Fibroblast of mammary gland (primary cell): ENCODE data around the gene TECPR2.

Experiments
- DNase-seq: peaks from one replicate; pipeline ENCODE4 v3.0.0-alpha.2; 2010; ENCODE audit warnings: low read depth
- H3K4me3 ChIP-seq: 2 replicates; pipeline ENCODE4 v1.5.1; 2011; ENCODE audit warnings: low read depth, mild to moderate bottlenecking, low read length, moderate library complexity; ENCODE audit not compliant: control insufficient read depth
- TF ChIP-seq, protein P1 (sequence below): conservative IDR thresholded peaks from 2 replicates; pipeline ENCODE4 v1.5.1; 2011; ENCODE audit warnings: low read depth, low read length, inconsistent platforms; ENCODE audit not compliant: control insufficient read depth, insufficient read depth

Gene TECPR2

DNA sequence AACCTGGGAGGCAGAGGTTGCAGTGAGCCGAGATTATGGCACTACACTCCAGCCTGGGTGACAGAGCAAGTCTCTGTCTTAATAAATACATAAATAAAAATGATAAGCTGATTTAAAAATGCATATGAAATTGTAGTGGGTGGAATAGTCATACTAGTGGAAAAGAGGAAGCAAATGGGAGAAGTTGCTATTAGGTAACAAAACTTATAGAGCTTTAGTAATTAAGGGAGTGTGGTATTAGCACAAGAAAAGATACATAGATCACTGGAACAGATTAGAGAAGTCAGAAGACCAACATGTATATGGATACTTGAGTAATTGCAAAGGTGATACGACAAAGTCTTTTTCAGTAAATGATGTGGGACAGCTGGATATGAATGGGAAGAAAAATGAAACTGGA lies 26.5 kb downstream of the TECPR2 start:
- no peak overlapping the region for H3K4me3 ChIP-seq
- no peak for DNase-seq
- TF ChIP-seq, protein P1, sequence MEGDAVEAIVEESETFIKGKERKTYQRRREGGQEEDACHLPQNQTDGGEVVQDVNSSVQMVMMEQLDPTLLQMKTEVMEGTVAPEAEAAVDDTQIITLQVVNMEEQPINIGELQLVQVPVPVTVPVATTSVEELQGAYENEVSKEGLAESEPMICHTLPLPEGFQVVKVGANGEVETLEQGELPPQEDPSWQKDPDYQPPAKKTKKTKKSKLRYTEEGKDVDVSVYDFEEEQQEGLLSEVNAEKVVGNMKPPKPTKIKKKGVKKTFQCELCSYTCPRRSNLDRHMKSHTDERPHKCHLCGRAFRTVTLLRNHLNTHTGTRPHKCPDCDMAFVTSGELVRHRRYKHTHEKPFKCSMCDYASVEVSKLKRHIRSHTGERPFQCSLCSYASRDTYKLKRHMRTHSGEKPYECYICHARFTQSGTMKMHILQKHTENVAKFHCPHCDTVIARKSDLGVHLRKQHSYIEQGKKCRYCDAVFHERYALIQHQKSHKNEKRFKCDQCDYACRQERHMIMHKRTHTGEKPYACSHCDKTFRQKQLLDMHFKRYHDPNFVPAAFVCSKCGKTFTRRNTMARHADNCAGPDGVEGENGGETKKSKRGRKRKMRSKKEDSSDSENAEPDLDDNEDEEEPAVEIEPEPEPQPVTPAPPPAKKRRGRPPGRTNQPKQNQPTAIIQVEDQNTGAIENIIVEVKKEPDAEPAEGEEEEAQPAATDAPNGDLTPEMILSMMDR = no peak

DNA sequence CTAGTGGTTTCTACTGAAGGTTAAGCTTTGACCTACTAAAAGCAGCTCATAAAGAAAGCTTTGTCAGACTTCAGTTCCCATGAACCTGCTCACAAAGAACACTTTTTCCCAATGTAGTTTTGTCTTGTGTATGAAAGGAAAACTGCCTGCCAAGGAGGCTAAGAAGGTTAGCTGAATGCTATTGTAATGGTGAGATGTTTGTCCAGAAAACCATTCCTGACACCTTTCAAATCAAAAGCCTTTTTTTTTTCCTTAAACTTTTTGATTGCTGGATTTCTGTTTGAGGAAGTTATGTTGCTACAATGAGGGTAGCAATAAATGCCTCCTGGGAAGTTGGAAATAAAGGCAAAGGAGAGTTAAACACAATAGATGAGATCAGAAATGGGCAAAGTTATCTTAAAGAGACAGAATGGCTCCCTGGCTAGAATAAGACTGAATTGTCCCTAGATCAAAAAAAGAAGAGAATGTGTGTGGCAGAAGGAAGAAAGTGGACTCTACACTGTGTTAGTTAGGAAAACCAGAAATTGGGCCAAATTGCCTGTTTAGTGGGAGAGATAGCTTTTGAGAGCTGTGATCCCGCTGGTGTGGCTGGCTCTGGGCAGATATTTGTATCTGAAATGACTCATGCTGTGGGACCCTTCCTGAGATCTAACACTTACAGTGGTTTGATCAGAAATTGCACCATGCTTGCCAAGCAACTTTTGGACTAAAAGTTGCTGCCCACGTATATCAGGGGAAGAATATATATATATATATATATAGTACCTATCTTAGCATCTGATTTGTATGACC lies 27.5 kb downstream of the TECPR2 start:
- DNase-seq = peak; percentile 33
- H3K4me3 ChIP-seq = no peak overlapping the region
- TF ChIP-seq, protein P1 = no peak

DNA sequence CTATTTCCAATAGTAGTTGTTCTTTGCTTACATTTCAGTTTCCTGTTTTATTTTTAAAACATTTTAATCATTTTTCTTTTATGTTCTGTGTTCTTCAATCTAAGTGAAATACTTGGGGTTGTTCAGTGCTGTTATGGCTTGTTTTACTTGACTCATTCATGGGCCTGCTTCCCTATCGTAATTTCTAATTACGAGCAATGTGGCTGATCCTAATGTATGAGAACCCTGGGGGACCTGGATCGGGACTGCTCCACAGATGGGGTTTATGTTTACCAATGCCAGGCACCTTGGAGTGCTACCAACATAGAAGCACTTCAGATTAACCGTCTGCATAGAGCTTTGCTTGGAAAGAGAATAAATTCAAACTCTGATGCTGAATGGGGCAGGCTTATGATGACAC lies 29.8 kb downstream of the TECPR2 start:
- H3K4me3 ChIP-seq = no peak overlapping the region
- DNase-seq = no peak
- TF ChIP-seq, protein P1 = no peak

DNA sequence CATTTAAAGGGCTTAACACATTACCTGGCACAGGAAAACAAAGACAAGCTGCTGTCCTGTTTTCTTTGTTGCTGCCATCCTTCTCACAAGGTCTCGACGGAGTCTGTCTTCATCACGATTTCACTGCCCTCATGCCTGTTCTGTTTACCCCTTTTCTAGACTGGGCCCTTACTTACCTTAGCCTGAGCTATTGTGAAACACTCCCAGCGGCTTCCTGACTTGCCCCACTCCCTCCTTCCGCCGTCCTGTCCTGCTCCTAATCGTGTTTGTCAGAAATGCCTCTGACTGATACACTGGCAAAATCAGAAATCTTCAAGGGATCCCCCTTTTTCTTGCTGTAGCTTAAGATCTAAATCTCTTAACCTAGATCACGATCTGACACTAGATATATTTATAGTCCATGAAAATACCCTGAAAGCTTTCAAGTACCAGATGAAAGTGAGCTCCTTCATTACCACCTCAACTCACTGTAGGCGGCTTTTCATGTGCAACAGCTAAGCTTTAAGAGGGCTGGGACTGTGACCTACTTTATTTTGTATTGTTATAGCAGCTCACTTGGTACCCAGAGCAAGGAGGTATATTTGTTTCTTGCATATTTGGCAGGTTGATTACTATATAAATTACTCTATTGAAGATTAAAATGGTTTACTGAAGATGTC lies 32.1 kb downstream of the TECPR2 start:
- TF ChIP-seq, protein P1 = no peak
- DNase-seq = no peak
- H3K4me3 ChIP-seq = no peak overlapping the region

DNA sequence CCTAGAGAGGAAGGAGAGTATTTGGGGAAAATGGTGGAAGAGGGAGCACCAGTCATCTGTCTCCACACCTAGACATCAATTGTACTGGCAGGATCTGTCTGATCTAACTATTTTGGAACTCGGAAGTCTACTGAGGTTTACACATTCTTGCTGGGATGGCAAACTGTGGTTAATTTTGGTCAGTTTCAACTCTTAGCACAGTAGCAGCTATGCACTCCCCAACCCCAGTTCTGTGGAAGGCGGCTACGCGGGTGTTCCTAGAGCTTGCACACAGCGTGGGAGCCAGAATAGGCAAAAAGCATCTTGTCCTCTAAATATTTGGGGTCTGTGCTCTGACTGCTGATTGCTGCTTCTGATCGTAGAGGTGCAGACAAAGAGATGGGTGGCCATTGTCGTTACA lies 33.8 kb downstream of the TECPR2 start:
- H3K4me3 ChIP-seq = no peak overlapping the region
- no peak for DNase-seq
- TF ChIP-seq, protein P1 = no peak

DNA sequence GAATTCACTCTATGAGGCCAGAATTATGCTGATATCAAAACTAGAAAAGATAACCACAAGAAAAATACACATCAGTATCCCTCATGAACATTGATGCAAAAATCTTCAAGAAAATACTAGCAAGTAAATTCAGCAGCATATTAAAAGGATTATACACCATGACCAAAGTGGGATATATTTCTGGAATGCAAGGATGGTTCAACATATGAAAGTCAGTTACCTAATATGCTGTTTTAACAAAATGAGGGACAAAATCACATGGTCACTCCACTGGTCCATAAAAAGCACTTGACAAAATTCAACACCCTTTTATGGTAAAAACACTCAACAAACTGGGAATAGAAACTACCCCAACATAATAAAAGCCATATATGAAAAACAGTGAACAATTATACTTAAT lies 40.3 kb downstream of the TECPR2 start:
- no peak for DNase-seq
- TF ChIP-seq, protein P1 = no peak
- no peak overlapping the region for H3K4me3 ChIP-seq
